ENCODE data around the gene POLD2.

DNA sequence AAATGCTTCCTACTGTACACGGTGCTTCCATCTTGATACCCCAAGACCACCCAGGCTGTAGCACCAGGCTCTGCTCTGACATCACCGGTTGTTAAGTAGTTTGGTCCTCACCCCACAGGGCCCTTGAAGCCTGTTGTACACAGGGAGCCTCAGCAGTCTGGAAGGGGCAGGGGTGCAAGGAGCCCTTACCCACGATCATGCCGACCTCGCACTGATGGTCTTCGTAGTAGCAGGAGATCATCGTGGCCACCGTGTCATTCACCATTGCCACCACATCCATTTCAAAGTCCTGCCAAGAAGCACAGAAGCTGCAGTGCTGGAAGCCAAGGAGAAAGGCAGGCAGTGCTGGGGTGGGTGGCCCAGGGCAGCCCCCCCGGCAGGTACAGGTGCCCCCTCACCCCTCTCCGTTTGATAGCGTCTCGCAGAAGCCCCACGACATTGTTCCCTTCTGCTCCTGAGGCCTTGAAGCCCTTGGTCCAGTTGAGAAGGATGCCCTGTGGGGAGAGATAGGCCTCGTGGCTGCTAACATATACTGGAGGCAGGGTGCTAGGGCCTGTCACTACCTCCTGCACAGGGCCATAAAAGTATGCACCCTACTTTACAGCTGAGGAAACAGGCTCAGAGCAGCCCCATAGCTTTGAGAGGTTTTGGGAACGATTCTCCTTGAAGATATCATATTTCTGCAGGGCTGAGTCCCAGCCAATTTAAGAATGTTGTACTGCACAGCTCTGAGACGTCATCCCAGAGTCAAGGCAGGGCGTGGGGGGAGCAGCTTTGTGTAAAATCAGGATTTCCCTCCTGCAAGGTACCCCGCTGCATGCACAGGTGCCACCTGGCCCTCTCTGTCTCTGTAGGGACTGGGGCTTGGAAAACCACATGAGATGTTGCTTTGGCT, 26.5 kb upstream of the POLD2 start:
- TF ChIP-seq, protein P1, sequence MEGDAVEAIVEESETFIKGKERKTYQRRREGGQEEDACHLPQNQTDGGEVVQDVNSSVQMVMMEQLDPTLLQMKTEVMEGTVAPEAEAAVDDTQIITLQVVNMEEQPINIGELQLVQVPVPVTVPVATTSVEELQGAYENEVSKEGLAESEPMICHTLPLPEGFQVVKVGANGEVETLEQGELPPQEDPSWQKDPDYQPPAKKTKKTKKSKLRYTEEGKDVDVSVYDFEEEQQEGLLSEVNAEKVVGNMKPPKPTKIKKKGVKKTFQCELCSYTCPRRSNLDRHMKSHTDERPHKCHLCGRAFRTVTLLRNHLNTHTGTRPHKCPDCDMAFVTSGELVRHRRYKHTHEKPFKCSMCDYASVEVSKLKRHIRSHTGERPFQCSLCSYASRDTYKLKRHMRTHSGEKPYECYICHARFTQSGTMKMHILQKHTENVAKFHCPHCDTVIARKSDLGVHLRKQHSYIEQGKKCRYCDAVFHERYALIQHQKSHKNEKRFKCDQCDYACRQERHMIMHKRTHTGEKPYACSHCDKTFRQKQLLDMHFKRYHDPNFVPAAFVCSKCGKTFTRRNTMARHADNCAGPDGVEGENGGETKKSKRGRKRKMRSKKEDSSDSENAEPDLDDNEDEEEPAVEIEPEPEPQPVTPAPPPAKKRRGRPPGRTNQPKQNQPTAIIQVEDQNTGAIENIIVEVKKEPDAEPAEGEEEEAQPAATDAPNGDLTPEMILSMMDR (IDR thresholded peaks at IDR 0.05; ENCODE audit: low read depth, low read length, poor library complexity, severe bottlenecking) = no peak
- no peak for TF ChIP-seq EZH2phosphoT487 (IDR thresholded peaks at IDR 0.05; ENCODE audit: borderline replicate concordance, low read length)

All from DOHH2 (cell line).